ENCODE results near the gene HSPB8. TPM values are rescaled to one million over a fixed set of nuclear protein-coding genes. Genes with fewer than 3 reads are reported as not detected.

HSPB8 gene
- total RNA-seq, 1 donor from 2014 or later: 35.6 TPM

Other genes starting within 250 kb of the HSPB8 start
- 0.96 TPM for gene SRRM4, start 197.4 kb upstream of the HSPB8 start, total RNA-seq (ENCODE audit: insufficient read depth, low replicate concordance)
- gene CCDC60, start 155.8 kb downstream of the HSPB8 start, total RNA-seq (ENCODE audit: insufficient read depth, low replicate concordance): 5.1 TPM